Neuron (in vitro differentiated cells): Measurements from ENCODE around the gene KLHL30.

ENCODE experiments used
- H2AFZ ChIP-seq: one replicate; pipeline ENCODE4 v1.6.1; 2013; ENCODE audit warnings: low read depth, mild to moderate bottlenecking, inconsistent platforms, low read length, moderate library complexity
- H3K27me3 ChIP-seq: one replicate; pipeline ENCODE4 v1.6.1; 2013; ENCODE audit warnings: low read length; ENCODE audit not compliant: insufficient read depth
- H3K36me3 ChIP-seq: one replicate; pipeline ENCODE4 v1.6.1; 2013; ENCODE audit warnings: low read length; ENCODE audit not compliant: insufficient read depth
- H3K4me1 ChIP-seq: one replicate; pipeline ENCODE4 v1.6.1; 2013; ENCODE audit warnings: low read length; ENCODE audit not compliant: insufficient read depth
- H3K4me3 ChIP-seq: 2 replicates; pipeline ENCODE4 v1.5.1; 2013; ENCODE audit warnings: mild to moderate bottlenecking, low read length, moderate library complexity
- H3K9me3 ChIP-seq: one replicate; pipeline ENCODE4 v1.6.1; 2013; ENCODE audit warnings: low read length

KLHL30 gene

DNA sequence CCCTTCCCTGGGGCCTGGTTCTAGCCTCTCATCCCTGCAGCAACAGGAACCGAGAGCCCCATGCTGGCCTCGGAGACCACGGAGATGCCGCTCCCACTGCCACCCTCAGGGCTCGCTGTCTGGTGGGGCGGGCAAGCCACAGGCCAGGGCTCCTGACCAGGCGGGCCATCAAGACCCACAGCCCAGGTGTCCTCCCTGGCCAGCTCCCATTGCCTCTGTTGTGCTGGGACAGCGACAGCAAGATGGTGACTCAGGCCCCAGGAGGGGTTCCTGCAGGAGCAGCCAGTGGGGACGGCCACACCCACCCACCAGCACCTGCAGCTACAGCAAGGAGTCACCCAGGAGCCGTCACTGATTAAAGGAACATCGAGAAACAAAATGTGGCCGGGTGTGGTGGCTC, 7.4 kb downstream of the KLHL30 start:
- no peaks in the 10 kb centered on the region for H3K36me3 ChIP-seq
- peaks cover 4% of the 10 kb centered on the region for H3K27me3 ChIP-seq
- no peak overlapping the region for H3K4me3 ChIP-seq
- no peak overlapping the region for H2AFZ ChIP-seq
- no peaks in the 10 kb centered on the region for H3K9me3 ChIP-seq
- H3K4me1 ChIP-seq, result peaks cover 4% of the 10 kb centered on the region

GRCh38 chr2:238146884-238147544, 8.5 kb downstream of the KLHL30 start:
- no peak overlapping the region for H3K4me3 ChIP-seq
- H2AFZ ChIP-seq, result no peak overlapping the region
- H3K9me3 ChIP-seq, result no peaks in the 10 kb centered on the region
- peaks cover 4% of the 10 kb centered on the region for H3K4me1 ChIP-seq
- no peaks in the 10 kb centered on the region for H3K27me3 ChIP-seq
- no peaks in the 10 kb centered on the region for H3K36me3 ChIP-seq

- Histone ChIP-seq H3K4me1 (peaks cover 4% of the 10 kb centered on the region), H3K27me3 (no peaks in the 10 kb centered on the region), H3K9me3 (no peaks in the 10 kb centered on the region), H2AFZ (no peak overlapping the region), H3K4me3 (no peak overlapping the region), H3K36me3 (no peaks in the 10 kb centered on the region)
Observed at GRCh38 chr2:238148981-238149380, 10.5 kb downstream of the KLHL30 start.

GRCh38 chr2:238149841-238150572, 11.5 kb downstream of the KLHL30 start:
- no peak overlapping the region for H2AFZ ChIP-seq
- no peaks in the 10 kb centered on the region for H3K9me3 ChIP-seq
- H3K36me3 ChIP-seq, result no peaks in the 10 kb centered on the region
- no peak overlapping the region for H3K4me3 ChIP-seq
- H3K4me1 ChIP-seq, result peaks cover 4% of the 10 kb centered on the region
- no peaks in the 10 kb centered on the region for H3K27me3 ChIP-seq

DNA sequence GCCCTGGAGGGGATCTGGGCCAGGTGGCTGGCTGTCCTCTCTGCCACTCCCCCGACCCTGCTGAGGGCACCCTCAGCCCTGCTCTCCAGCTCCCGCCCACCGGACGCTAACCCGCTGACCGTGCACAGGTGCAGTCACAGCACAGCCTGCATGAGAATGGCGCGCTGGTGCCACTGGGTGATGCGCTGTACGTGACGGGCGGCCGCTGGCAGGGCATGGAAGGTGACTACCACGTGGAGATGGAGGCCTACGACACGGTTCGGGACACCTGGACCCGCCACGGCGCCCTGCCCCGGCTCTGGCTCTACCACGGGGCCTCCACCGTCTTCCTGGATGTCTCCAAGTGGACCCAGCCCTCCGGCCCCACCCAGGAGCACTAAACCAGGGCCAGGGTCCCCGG, 12.2 kb downstream of the KLHL30 start:
- Histone ChIP-seq H3K27me3 (no peaks in the 10 kb centered on the region), H3K4me1 (peaks cover 4% of the 10 kb centered on the region), H3K4me3 (no peak overlapping the region), H2AFZ (no peak overlapping the region), H3K36me3 (no peaks in the 10 kb centered on the region), H3K9me3 (no peaks in the 10 kb centered on the region)

- Histone ChIP-seq H3K4me3 (no peak overlapping the region), H2AFZ (no peak overlapping the region), H3K4me1 (peaks cover 4% of the 10 kb centered on the region), H3K36me3 (no peaks in the 10 kb centered on the region), H3K27me3 (no peaks in the 10 kb centered on the region), H3K9me3 (no peaks in the 10 kb centered on the region)
Observed at GRCh38 chr2:238151205-238151604, 12.7 kb downstream of the KLHL30 start.

- H3K27me3 ChIP-seq, result no peaks in the 10 kb centered on the region
- peaks cover 4% of the 10 kb centered on the region for H3K4me1 ChIP-seq
- no peaks in the 10 kb centered on the region for H3K9me3 ChIP-seq
- no peaks in the 10 kb centered on the region for H3K36me3 ChIP-seq
- no peak overlapping the region for H2AFZ ChIP-seq
- no peak overlapping the region for H3K4me3 ChIP-seq
Observed at GRCh38 chr2:238151628-238152235, 13.3 kb downstream of the KLHL30 start.

- Histone ChIP-seq H3K4me1 (peaks cover under 1% of the 10 kb centered on the region), H3K9me3 (no peaks in the 10 kb centered on the region), H3K36me3 (no peaks in the 10 kb centered on the region), H3K27me3 (peaks cover 2% of the 10 kb centered on the region), H3K4me3 (no peak overlapping the region), H2AFZ (no peak overlapping the region)
Observed at GRCh38 chr2:238152771-238153688, 14.6 kb downstream of the KLHL30 start.

- no peaks in the 10 kb centered on the region for H3K9me3 ChIP-seq
- peaks cover 13% of the 10 kb centered on the region for H3K27me3 ChIP-seq
- no peaks in the 10 kb centered on the region for H3K36me3 ChIP-seq
Observed at GRCh38 chr2:238154570-238154969, 16.1 kb downstream of the KLHL30 start.

DNA sequence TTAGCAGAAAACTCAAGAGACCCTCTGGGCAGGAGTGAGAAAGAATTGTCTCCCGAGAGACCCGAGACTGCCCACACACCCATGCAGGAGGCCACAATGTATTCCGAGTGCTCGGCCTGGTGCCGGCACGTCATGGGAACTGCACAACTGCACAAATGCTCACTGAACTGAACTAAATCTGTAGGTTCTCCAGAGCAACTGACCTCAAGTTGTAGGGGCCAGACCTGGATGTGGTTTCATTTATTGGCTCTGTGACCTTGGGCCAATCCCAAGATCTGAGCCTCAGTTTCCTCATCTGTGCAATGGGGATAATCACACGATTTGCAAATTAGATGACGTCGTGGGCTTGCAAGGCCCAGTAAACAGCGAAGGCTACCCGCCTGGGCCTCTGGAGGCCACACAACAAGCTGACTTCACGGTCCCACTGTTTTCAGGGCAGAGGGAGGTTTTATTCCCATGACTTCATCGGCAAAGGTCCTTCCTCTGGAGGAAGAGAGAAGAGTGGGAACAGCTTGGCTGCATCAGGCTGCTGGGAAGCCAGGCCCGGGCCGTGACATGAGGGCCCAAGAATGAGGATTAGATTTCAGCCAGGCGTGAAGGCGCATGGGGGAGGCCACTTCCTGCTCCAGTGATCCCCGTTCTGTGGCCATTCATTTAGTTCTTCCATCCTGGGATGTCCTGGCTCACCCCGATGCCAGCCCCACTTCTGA, 16.7 kb downstream of the KLHL30 start:
- H3K4me3 ChIP-seq, result no peak overlapping the region
- H3K9me3 ChIP-seq, result no peaks in the 10 kb centered on the region
- no peak overlapping the region for H2AFZ ChIP-seq
- peaks cover 2% of the 10 kb centered on the region for H3K4me1 ChIP-seq
- peaks cover 19% of the 10 kb centered on the region for H3K27me3 ChIP-seq
- no peaks in the 10 kb centered on the region for H3K36me3 ChIP-seq

More at GRCh38 chr2:238154570-238154969, 16.1 kb downstream of the KLHL30 start:
- Histone ChIP-seq H3K4me3 (no peak overlapping the region), H3K4me1 (peaks cover 2% of the 10 kb centered on the region), H2AFZ (no peak overlapping the region)

- H2AFZ ChIP-seq, result no peak overlapping the region
- peaks cover 2% of the 10 kb centered on the region for H3K4me1 ChIP-seq
- H3K36me3 ChIP-seq, result no peaks in the 10 kb centered on the region
- no peaks in the 10 kb centered on the region for H3K9me3 ChIP-seq
- H3K27me3 ChIP-seq, result peaks cover 26% of the 10 kb centered on the region
- H3K4me3 ChIP-seq, result no peak overlapping the region
Observed at GRCh38 chr2:238155761-238156694, 17.6 kb downstream of the KLHL30 start.
